Right atrium auricular region (tissue), 2 donors: ENCODE results near the gene ETV3L. TPM values are rescaled to one million over a fixed set of nuclear protein-coding genes. Genes with fewer than 3 reads are reported as not detected.

ENCODE experiments used
- DNase-seq: peaks from one replicate; pipeline ENCODE4 v3.0.0-alpha.2; 2019; ENCODE audit warnings: low spot score
- H3K27ac ChIP-seq, 2 donors: fragments of 200-600 bp; sonication (generic); 1 replicate in 1 of 2; 2 replicates in 1 of 2; pipeline ENCODE4 v1.5.1; 2016 to 2019
- H3K27me3 ChIP-seq, 2 donors: fragments of 200-600 bp; sonication (generic); one replicate each; pipeline versions ENCODE4 v1.5.1 to v1.6.0; 2017 to 2019
- H3K36me3 ChIP-seq: fragments of 200-600 bp; sonication (generic); one replicate; pipeline ENCODE4 v1.5.1; 2016
- H3K4me1 ChIP-seq, 2 donors: fragments of 200-600 bp; sonication (generic); one replicate each; pipeline versions ENCODE4 v1.5.1 to v1.6.0; 2017 to 2019
- H3K4me3 ChIP-seq, 2 donors: fragments of 200-600 bp; sonication (generic); 1 replicate in 1 of 2; 2 replicates in 1 of 2; pipeline ENCODE4 v1.5.1; 2017 to 2019; ENCODE audit warnings: mild to moderate bottlenecking in 1 of 2, moderate library complexity in 1 of 2
- H3K9me3 ChIP-seq, 2 donors: fragments of 200-600 bp; sonication (generic); one replicate each; pipeline ENCODE4 v1.5.1; 2019
- CTCF ChIP-seq, 2 donors: fragments of 200-600 bp; sonication (generic); IDR thresholded peaks; one replicate each; pipeline ENCODE4 v1.5.1; 2019; ENCODE audit warnings: antibody characterized with exemption in 2 of 2
- total RNA-seq, 2 donors: library from RNA; depleted of rRNA; stranded (reverse); fragments of >200 nt; gene quantifications; one replicate each; pipeline ENCODE4 v1.1.0, GENCODE V29; 2016

Gene ETV3L
- total RNA-seq, 2 donors from 2014 or later = not detected

- no peak for DNase-seq
- Histone ChIP-seq H3K36me3 (no peaks in the 10 kb centered on the region), H3K4me3 (no peak overlapping the region), H3K27ac (no peak overlapping the region), H3K27me3 (peaks cover 0 to 5% of the 10 kb centered on the region in 2 donors), H3K9me3 (no peaks in the 10 kb centered on the region), H3K4me1 (no peaks in the 10 kb centered on the region)
- TF ChIP-seq CTCF (IDR thresholded peaks at IDR 0.05) = no peak
These were observed 12.7 kb upstream of the ETV3L start for GRCh38 chr1:157112186-157112867.

- no peak for DNase-seq
- Histone ChIP-seq H3K36me3 (no peaks in the 10 kb centered on the region), H3K4me3 (no peak overlapping the region), H3K27ac (no peak overlapping the region), H3K9me3 (no peaks in the 10 kb centered on the region), H3K4me1 (no peaks in the 10 kb centered on the region), H3K27me3 (peaks cover 0 to 5% of the 10 kb centered on the region in 2 donors)
- no peak for TF ChIP-seq CTCF (IDR thresholded peaks at IDR 0.05)
These were observed 12.0 kb upstream of the ETV3L start for GRCh38 chr1:157111396-157112165.

- no peak for DNase-seq
- no peaks in the 10 kb centered on the region for H3K4me1 ChIP-seq
- peaks cover 0 to 5% of the 10 kb centered on the region in 2 donors for H3K27me3 ChIP-seq
- H3K36me3 ChIP-seq = no peaks in the 10 kb centered on the region
- H3K4me3 ChIP-seq = no peak overlapping the region
- no peak for TF ChIP-seq CTCF (IDR thresholded peaks at IDR 0.05)
- H3K27ac ChIP-seq = no peak overlapping the region
- H3K9me3 ChIP-seq = no peaks in the 10 kb centered on the region
These were observed 11.1 kb upstream of the ETV3L start for GRCh38 chr1:157110686-157111085.

GRCh38 chr1:157110003-157110402 is 10.4 kb upstream of the ETV3L start:
- H3K9me3 ChIP-seq = no peaks in the 10 kb centered on the region
- H3K4me1 ChIP-seq = no peaks in the 10 kb centered on the region
- peaks cover 0 to 5% of the 10 kb centered on the region in 2 donors for H3K27me3 ChIP-seq
- no peak for TF ChIP-seq CTCF (IDR thresholded peaks at IDR 0.05)
- H3K27ac ChIP-seq = no peak overlapping the region
- no peaks in the 10 kb centered on the region for H3K36me3 ChIP-seq
- DNase-seq = no peak
- H3K4me3 ChIP-seq = no peak overlapping the region

- peaks cover 0 to 5% of the 10 kb centered on the region in 2 donors for H3K27me3 ChIP-seq
- no peaks in the 10 kb centered on the region for H3K9me3 ChIP-seq
- no peaks in the 10 kb centered on the region for H3K4me1 ChIP-seq
- TF ChIP-seq CTCF (IDR thresholded peaks at IDR 0.05) = no peak
- no peak for DNase-seq
- no peak overlapping the region for H3K27ac ChIP-seq
- no peak overlapping the region for H3K4me3 ChIP-seq
- H3K36me3 ChIP-seq = no peaks in the 10 kb centered on the region
These were observed 8.8 kb upstream of the ETV3L start for GRCh38 chr1:157108448-157108847.
